ENCODE measurements around the gene CDC42BPA. TPM values are rescaled to one million over a fixed set of nuclear protein-coding genes. Genes with fewer than 3 reads are reported as not detected.

The CDC42BPA gene
- total RNA-seq, 1 experiment from 2014 or later = 25.2 TPM

DNA sequence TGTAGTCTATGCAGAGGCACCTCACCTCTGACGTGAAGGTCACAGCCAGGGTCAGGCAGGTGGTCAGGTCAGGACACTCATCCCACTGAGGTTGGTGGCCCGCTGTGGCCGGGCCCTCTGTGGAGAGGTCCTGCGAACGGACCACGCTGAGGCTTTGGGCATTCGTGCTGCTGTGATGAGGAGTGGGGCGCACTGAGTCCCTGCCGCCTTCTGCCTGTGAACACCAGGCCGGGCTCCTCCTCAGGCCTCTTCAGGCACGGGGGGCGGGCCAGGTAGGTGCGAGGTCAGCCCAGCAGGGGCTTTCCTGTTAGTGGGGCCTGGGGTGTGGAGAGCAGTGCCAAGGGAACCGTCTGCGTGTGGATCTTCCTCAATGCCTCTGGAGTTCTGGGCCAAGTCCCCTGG, 339.2 kb downstream of the CDC42BPA start:
- Mint-ChIP-seq H3K27ac (no peak overlapping the region), H3K4me3 (no peak overlapping the region), H3K4me1 (0 out of 2 replicates have a peak, but pooled peaks cover 3% of the 10 kb centered on the region), H3K36me3 (no peaks in the 10 kb centered on the region), H3K9me3 (no peaks in the 10 kb centered on the region), H3K27me3 (ENCODE audit: low read depth) (no peaks in the 10 kb centered on the region)
- ATAC-seq (no peak), DNase-seq (ENCODE audit: low spot score) (no peak)
- POLR2A ChIA-PET = no interaction called here
- no peak for TF ChIP-seq CREM (CRISPR knock-in tag; IDR thresholded peaks at IDR 0.05)
- no peak for TF ChIP-seq TCF7 (CRISPR knock-in tag; IDR thresholded peaks at IDR 0.05; ENCODE audit: low read depth)
- TF ChIP-seq, protein P1, sequence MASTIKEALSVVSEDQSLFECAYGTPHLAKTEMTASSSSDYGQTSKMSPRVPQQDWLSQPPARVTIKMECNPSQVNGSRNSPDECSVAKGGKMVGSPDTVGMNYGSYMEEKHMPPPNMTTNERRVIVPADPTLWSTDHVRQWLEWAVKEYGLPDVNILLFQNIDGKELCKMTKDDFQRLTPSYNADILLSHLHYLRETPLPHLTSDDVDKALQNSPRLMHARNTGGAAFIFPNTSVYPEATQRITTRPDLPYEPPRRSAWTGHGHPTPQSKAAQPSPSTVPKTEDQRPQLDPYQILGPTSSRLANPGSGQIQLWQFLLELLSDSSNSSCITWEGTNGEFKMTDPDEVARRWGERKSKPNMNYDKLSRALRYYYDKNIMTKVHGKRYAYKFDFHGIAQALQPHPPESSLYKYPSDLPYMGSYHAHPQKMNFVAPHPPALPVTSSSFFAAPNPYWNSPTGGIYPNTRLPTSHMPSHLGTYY (CRISPR knock-in tag; IDR thresholded peaks at IDR 0.05) = no peak
- TF ChIP-seq PRRX2 (CRISPR knock-in tag; IDR thresholded peaks at IDR 0.05) = no peak
- no peak for TF ChIP-seq ZBTB21 (CRISPR knock-in tag; IDR thresholded peaks at IDR 0.05; ENCODE audit: borderline replicate concordance)
- TF ChIP-seq, protein P2, sequence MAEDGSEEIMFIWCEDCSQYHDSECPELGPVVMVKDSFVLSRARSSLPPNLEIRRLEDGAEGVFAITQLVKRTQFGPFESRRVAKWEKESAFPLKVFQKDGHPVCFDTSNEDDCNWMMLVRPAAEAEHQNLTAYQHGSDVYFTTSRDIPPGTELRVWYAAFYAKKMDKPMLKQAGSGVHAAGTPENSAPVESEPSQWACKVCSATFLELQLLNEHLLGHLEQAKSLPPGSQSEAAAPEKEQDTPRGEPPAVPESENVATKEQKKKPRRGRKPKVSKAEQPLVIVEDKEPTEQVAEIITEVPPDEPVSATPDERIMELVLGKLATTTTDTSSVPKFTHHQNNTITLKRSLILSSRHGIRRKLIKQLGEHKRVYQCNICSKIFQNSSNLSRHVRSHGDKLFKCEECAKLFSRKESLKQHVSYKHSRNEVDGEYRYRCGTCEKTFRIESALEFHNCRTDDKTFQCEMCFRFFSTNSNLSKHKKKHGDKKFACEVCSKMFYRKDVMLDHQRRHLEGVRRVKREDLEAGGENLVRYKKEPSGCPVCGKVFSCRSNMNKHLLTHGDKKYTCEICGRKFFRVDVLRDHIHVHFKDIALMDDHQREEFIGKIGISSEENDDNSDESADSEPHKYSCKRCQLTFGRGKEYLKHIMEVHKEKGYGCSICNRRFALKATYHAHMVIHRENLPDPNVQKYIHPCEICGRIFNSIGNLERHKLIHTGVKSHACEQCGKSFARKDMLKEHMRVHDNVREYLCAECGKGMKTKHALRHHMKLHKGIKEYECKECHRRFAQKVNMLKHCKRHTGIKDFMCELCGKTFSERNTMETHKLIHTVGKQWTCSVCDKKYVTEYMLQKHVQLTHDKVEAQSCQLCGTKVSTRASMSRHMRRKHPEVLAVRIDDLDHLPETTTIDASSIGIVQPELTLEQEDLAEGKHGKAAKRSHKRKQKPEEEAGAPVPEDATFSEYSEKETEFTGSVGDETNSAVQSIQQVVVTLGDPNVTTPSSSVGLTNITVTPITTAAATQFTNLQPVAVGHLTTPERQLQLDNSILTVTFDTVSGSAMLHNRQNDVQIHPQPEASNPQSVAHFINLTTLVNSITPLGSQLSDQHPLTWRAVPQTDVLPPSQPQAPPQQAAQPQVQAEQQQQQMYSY (CRISPR knock-in tag; IDR thresholded peaks at IDR 0.05) = no peak
- no peak for TF ChIP-seq ZNF416 (CRISPR knock-in tag; IDR thresholded peaks at IDR 0.05)
- TF ChIP-seq, protein P3, sequence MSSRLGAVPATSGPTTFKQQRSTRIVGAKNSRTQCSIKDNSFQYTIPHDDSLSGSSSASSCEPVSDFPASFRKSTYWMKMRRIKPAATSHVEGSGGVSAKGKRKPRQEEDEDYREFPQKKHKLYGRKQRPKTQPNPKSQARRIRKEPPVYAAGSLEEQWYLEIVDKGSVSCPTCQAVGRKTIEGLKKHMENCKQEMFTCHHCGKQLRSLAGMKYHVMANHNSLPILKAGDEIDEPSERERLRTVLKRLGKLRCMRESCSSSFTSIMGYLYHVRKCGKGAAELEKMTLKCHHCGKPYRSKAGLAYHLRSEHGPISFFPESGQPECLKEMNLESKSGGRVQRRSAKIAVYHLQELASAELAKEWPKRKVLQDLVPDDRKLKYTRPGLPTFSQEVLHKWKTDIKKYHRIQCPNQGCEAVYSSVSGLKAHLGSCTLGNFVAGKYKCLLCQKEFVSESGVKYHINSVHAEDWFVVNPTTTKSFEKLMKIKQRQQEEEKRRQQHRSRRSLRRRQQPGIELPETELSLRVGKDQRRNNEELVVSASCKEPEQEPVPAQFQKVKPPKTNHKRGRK (CRISPR knock-in tag; IDR thresholded peaks at IDR 0.05; ENCODE audit: borderline replicate concordance) = no peak
- TF ChIP-seq EMX1 (CRISPR knock-in tag; IDR thresholded peaks at IDR 0.05) = no peak
- CTCF ChIA-PET = interaction anchor here (0.6 kb wide), 1 partner anchor 265 kb away, joined by 3 read pairs; no protein-coding TSS in a partner anchor

DNA sequence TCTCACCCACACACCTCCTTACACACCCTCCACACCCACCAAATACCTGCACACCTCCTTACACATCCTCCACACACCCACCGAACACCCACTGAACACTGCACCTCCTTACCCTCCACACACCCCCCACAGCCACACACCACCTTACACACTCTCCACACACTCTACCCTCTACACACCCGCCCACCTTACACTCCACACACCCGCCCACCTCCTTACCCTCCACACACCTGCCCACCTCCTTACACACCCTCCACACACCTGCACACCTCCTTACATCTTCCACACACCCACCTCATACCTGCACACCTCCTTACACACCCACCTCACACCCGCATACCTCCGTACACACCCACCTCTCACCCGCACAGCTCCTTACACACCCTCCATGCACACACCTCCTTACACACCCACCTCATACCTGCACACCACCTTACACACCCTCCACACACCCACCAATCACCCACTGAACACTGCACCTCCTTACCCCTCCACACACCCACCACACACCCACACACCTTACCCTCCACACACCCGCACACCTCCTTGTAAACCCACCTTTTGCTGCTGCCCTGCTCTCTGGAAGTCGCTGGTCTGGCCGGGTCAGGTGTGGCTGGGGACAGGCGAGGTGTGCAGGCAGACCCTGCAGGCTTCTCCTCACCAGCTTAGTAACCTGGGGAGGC, 339.7 kb downstream of the CDC42BPA start:
- TF ChIP-seq, protein P4, sequence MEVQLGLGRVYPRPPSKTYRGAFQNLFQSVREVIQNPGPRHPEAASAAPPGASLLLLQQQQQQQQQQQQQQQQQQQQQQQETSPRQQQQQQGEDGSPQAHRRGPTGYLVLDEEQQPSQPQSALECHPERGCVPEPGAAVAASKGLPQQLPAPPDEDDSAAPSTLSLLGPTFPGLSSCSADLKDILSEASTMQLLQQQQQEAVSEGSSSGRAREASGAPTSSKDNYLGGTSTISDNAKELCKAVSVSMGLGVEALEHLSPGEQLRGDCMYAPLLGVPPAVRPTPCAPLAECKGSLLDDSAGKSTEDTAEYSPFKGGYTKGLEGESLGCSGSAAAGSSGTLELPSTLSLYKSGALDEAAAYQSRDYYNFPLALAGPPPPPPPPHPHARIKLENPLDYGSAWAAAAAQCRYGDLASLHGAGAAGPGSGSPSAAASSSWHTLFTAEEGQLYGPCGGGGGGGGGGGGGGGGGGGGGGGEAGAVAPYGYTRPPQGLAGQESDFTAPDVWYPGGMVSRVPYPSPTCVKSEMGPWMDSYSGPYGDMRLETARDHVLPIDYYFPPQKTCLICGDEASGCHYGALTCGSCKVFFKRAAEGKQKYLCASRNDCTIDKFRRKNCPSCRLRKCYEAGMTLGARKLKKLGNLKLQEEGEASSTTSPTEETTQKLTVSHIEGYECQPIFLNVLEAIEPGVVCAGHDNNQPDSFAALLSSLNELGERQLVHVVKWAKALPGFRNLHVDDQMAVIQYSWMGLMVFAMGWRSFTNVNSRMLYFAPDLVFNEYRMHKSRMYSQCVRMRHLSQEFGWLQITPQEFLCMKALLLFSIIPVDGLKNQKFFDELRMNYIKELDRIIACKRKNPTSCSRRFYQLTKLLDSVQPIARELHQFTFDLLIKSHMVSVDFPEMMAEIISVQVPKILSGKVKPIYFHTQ (CRISPR knock-in tag; IDR thresholded peaks at IDR 0.05) = no peak
- TF ChIP-seq, protein P5, sequence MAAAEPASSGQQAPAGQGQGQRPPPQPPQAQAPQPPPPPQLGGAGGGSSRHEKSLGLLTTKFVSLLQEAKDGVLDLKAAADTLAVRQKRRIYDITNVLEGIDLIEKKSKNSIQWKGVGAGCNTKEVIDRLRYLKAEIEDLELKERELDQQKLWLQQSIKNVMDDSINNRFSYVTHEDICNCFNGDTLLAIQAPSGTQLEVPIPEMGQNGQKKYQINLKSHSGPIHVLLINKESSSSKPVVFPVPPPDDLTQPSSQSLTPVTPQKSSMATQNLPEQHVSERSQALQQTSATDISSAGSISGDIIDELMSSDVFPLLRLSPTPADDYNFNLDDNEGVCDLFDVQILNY (CRISPR knock-in tag; IDR thresholded peaks at IDR 0.05) = no peak
- TF ChIP-seq, protein P6, sequence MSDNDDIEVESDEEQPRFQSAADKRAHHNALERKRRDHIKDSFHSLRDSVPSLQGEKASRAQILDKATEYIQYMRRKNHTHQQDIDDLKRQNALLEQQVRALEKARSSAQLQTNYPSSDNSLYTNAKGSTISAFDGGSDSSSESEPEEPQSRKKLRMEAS (CRISPR knock-in tag; IDR thresholded peaks at IDR 0.05) = no peak
- no peak for TF ChIP-seq JAZF1 (CRISPR knock-in tag; IDR thresholded peaks at IDR 0.05)
- no peak for TF ChIP-seq ZNF263 (CRISPR knock-in tag; IDR thresholded peaks at IDR 0.05; ENCODE audit: low read depth)
- no peak for TF ChIP-seq ZNF121 (CRISPR knock-in tag; IDR thresholded peaks at IDR 0.05)
- no peak for TF ChIP-seq ELF4 (CRISPR knock-in tag; IDR thresholded peaks at IDR 0.05; ENCODE audit: low read depth)
- no peak for TF ChIP-seq MYBL2 (CRISPR knock-in tag; IDR thresholded peaks at IDR 0.05)
- TF ChIP-seq CBFB (CRISPR knock-in tag; IDR thresholded peaks at IDR 0.05; ENCODE audit: low read depth) = no peak
- TF ChIP-seq ZNF219 (CRISPR knock-in tag; IDR thresholded peaks at IDR 0.05; ENCODE audit: borderline replicate concordance) = no peak
- TF ChIP-seq, protein P7, sequence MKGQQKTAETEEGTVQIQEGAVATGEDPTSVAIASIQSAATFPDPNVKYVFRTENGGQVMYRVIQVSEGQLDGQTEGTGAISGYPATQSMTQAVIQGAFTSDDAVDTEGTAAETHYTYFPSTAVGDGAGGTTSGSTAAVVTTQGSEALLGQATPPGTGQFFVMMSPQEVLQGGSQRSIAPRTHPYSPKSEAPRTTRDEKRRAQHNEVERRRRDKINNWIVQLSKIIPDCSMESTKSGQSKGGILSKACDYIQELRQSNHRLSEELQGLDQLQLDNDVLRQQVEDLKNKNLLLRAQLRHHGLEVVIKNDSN (CRISPR knock-in tag; IDR thresholded peaks at IDR 0.05) = no peak
- H3K27me3 Mint-ChIP-seq (ENCODE audit: low read depth) = no peaks in the 10 kb centered on the region
- H3K4me1 Mint-ChIP-seq = 0 out of 2 replicates have a peak, but pooled peaks cover 3% of the 10 kb centered on the region
- ATAC-seq = no peak
- no peak overlapping the region for H3K27ac Mint-ChIP-seq
- H3K4me3 Mint-ChIP-seq = no peak overlapping the region
- H3K9me3 Mint-ChIP-seq = no peaks in the 10 kb centered on the region
- DNase-seq (ENCODE audit: low spot score) = no peak
- ChIA-PET CTCF (interaction anchor here (0.6 kb wide), 1 partner anchor 264 kb away, joined by 3 read pairs; no protein-coding TSS in a partner anchor), POLR2A (no interaction called here)
- H3K36me3 Mint-ChIP-seq = no peaks in the 10 kb centered on the region
